IMR-90 (cell line): ENCODE measurements around the gene UNC50. TPM values are rescaled to one million over a fixed set of nuclear protein-coding genes. Genes with fewer than 3 reads are reported as not detected.
"Not testable (repeated sequence)": the region's sequence is repeated elsewhere in the genome, so short reads cannot be mapped to it uniquely, and the experiment has no call there.

Experiments
- ATAC-seq: fragments of 200-7000 bp; cut with Tn5 transposase; 2 replicates; pipeline ENCODE4 v1.9.1; 2020; ENCODE audit warnings: low read depth, mild to moderate bottlenecking, moderate library complexity
- BruUV-seq: library from RNA; stranded (reverse); fragments of 400-500 nt; replicated peaks from 2 replicates; lab custom pipeline; 2021; lab: Mats Ljungman, UMichigan
- CTCF ChIA-PET: fragments of 300-600 bp; formaldehyde crosslinking; extraction: SDS; loops from one replicate; lab custom pipeline; 2021; ENCODE audit warnings: antibody characterized with exemption; lab: Yijun Ruan, JAX
- POLR2A ChIA-PET: fragments of 300-600 bp; sonication (Branson Sonifier 250); formaldehyde crosslinking; loops from one replicate; lab custom pipeline; 2022; ENCODE audit warnings: antibody characterized with exemption; ENCODE audit not compliant: unreplicated experiment; lab: Charles Lee
- DNase-seq: peaks from one replicate; pipeline ENCODE4 v3.0.0; 2013
- H2AFZ ChIP-seq: replicated peaks from 2 replicates; pipeline ENCODE3; 2013; ENCODE audit warnings: low read length, mild to moderate bottlenecking; ENCODE audit not compliant: poor library complexity
- H2AK5ac ChIP-seq: 2 replicates; pipeline ENCODE4 v1.6.1; 2013; ENCODE audit warnings: low read depth, low read length, inconsistent platforms
- H2AK9ac ChIP-seq: replicated peaks from 2 replicates; pipeline ENCODE3; 2013; ENCODE audit warnings: mild to moderate bottlenecking, low read depth, low read length, moderate library complexity; ENCODE audit not compliant: poor library complexity
- H2BK120ac ChIP-seq: 2 replicates; pipeline ENCODE4 v1.6.1; 2013; ENCODE audit warnings: low read depth, low read length, inconsistent platforms
- H2BK15ac ChIP-seq: 3 replicates; pipeline ENCODE4 v1.6.1; 2013; ENCODE audit warnings: low read depth, low read length, inconsistent platforms
- H2BK20ac ChIP-seq: 2 replicates; pipeline ENCODE4 v1.6.1; 2013; ENCODE audit warnings: low read depth, mild to moderate bottlenecking, inconsistent platforms, low read length, moderate library complexity
- H2BK5ac ChIP-seq: 2 replicates; pipeline ENCODE4 v1.6.1; 2013; ENCODE audit warnings: mild to moderate bottlenecking, low read depth, low read length, inconsistent platforms; ENCODE audit not compliant: poor library complexity, severe bottlenecking
- H3K14ac ChIP-seq: replicated peaks from 2 replicates; pipeline ENCODE4 v1.6.1; 2013; ENCODE audit warnings: low read depth, low read length, inconsistent platforms
- H3K18ac ChIP-seq: 2 replicates; pipeline ENCODE4 v1.6.1; 2013; ENCODE audit warnings: low read depth, low read length, control low read depth
- H3K23ac ChIP-seq: 2 replicates; pipeline ENCODE4 v1.6.1; 2013; ENCODE audit warnings: low read depth, low read length, inconsistent platforms
- H3K27ac ChIP-seq: 2 replicates; pipeline ENCODE4 v1.5.1; 2013; ENCODE audit warnings: mild to moderate bottlenecking, control low read depth, low read length; ENCODE audit not compliant: insufficient read depth
- H3K27me3 ChIP-seq: 2 replicates; pipeline ENCODE4 v1.6.1; 2013; ENCODE audit warnings: low read length; ENCODE audit not compliant: control insufficient read depth, insufficient read depth
- H3K36me3 ChIP-seq: 2 replicates; pipeline ENCODE4 v1.6.1; 2013; ENCODE audit warnings: low read length, mixed read lengths; ENCODE audit not compliant: control insufficient read depth, insufficient read depth
- H3K4ac ChIP-seq: 2 replicates; pipeline ENCODE4 v1.6.1; 2013; ENCODE audit warnings: low read depth, low read length, inconsistent platforms
- H3K4me1 ChIP-seq: 2 replicates; pipeline ENCODE4 v1.6.1; 2013; ENCODE audit warnings: low read length, mixed read lengths; ENCODE audit not compliant: control insufficient read depth, insufficient read depth
- H3K4me2 ChIP-seq: 2 replicates; pipeline ENCODE4 v1.6.1; 2013; ENCODE audit warnings: low read depth, mild to moderate bottlenecking, control low read depth, low read length, moderate library complexity
- H3K4me3 ChIP-seq: 2 replicates; pipeline ENCODE4 v1.5.1; 2013; ENCODE audit warnings: low read depth, mild to moderate bottlenecking, control low read depth, low read length, moderate library complexity; ENCODE audit not compliant: insufficient read depth
- H3K56ac ChIP-seq: 2 replicates; pipeline ENCODE4 v1.6.1; 2013; ENCODE audit warnings: low read length, inconsistent platforms; ENCODE audit not compliant: insufficient read depth; ENCODE audit errors: extremely low read depth
- H3K79me1 ChIP-seq, 2 experiments: 2 replicates each; pipeline ENCODE4 v1.6.1; 2013; ENCODE audit warnings: low read length in 2 of 2, inconsistent platforms in 1 of 2, low read depth in 1 of 2
- H3K9ac ChIP-seq: 2 replicates; pipeline ENCODE4 v1.6.1; 2013; ENCODE audit warnings: low read depth, low read length, control low read depth
- H3K9me1 ChIP-seq: 2 replicates; pipeline ENCODE4 v1.6.1; 2013; ENCODE audit warnings: low read length, inconsistent platforms; ENCODE audit not compliant: insufficient read depth
- H3K9me3 ChIP-seq: 2 replicates; pipeline ENCODE4 v1.6.1; 2013; ENCODE audit warnings: low read length; ENCODE audit not compliant: control insufficient read depth, insufficient read depth
- H4K20me1 ChIP-seq: 2 replicates; pipeline ENCODE4 v1.6.1; 2013; ENCODE audit warnings: low read length, inconsistent platforms; ENCODE audit not compliant: insufficient read depth
- H4K5ac ChIP-seq: 2 replicates; pipeline ENCODE4 v1.6.1; 2013; ENCODE audit warnings: mild to moderate bottlenecking, low read depth, low read length, control low read depth
- H4K8ac ChIP-seq, 2 experiments: 2 replicates each; pipeline ENCODE4 v1.6.1; 2013; ENCODE audit warnings: low read depth in 2 of 2, low read length in 2 of 2, control low read depth in 1 of 2, inconsistent platforms in 1 of 2
- H4K91ac ChIP-seq: 2 replicates; pipeline ENCODE4 v1.6.1; 2013; ENCODE audit warnings: low read depth, low read length, inconsistent platforms; ENCODE audit not compliant: insufficient read depth
- WGBS, 2 experiments: methylation state at CpG; one replicate each; pipeline versions ENCODE4 v1.1.5 to v1.1.7; 2013; ENCODE audit warnings: missing lambda C conversion rate in 2 of 2; ENCODE audit not compliant: insufficient read length in 1 of 2; ENCODE audit errors: extremely low coverage in 2 of 2; 5-methylcytosine and 5-hydroxymethylcytosine counted together
- dilution Hi-C: fragments of 300-500 bp; cut with HindIII; formaldehyde crosslinking; loops from one replicate; pipeline ENCODE4 v1.14.3; 2018; ENCODE audit warnings: low sequenced_read_pairs; ENCODE audit not compliant: unreplicated experiment
- in situ Hi-C: fragments of 300-500 bp; cut with MboI; formaldehyde crosslinking; loops from 3 replicates; pipeline ENCODE4 v1.14.3; 2019; ENCODE audit warnings: low sequenced_read_pairs, inconsistent platforms, mixed read lengths
- intact Hi-C: fragments of 100-400 bp; cut with micrococcal nuclease; formaldehyde crosslinking; loops from 2 replicates; pipeline ENCODE4 v1.10.0; 2022
- polyA plus RNA-seq, 3 experiments: library from polyadenylated mRNA; depleted of rRNA; stranded (reverse); fragments of >200 nt; gene quantifications; 2 replicates each; pipeline ENCODE4 v1.2.3, GENCODE V29; 2012; ENCODE audit warnings: low replicate concordance in 1 of 3
- total RNA-seq: library from RNA; depleted of rRNA; stranded (reverse); fragments of >200 nt; gene quantifications from 2 replicates; pipeline ENCODE4 v1.2.3, GENCODE V29; 2012

UNC50 gene
- total and polyA plus RNA-seq, 2 of the 4 experiments (the other 2 are of a cell fraction), result 18.3 to 34.1 TPM

- H2AFZ ChIP-seq, dilution Hi-C loops, intact Hi-C loops, H3K4me3 ChIP-seq, H3K4ac ChIP-seq, in situ Hi-C loops, H3K23ac ChIP-seq, H2AK5ac ChIP-seq, BruUV-seq, H3K14ac ChIP-seq, H3K9me3 ChIP-seq, H3K9me1 ChIP-seq, CTCF ChIA-PET, H3K4me2 ChIP-seq, H4K8ac ChIP-seq, H2AK9ac ChIP-seq, H3K79me1 ChIP-seq, H2BK5ac ChIP-seq, H3K27me3 ChIP-seq, H3K56ac ChIP-seq, H3K18ac ChIP-seq, H4K91ac ChIP-seq, H2BK20ac ChIP-seq, ATAC-seq, H3K27ac ChIP-seq, H4K5ac ChIP-seq, H3K4me1 ChIP-seq, POLR2A ChIA-PET, H2BK15ac ChIP-seq, H3K9ac ChIP-seq, H4K20me1 ChIP-seq, H2BK120ac ChIP-seq, DNase-seq: not testable (repeated sequence)
- no CpG with 5 or more reads among the region's 4 CpGs for WGBS, 2 experiments
- H3K36me3 ChIP-seq, result peaks cover 11% of the 10 kb centered on the region
Measured at GRCh38 chr2:98594665-98595064, 13.7 kb upstream of the UNC50 start.
